ENCODE results near the gene MMRN2. TPM values are rescaled to one million over a fixed set of nuclear protein-coding genes. Genes with fewer than 3 reads are reported as not detected.

MMRN2 gene
- total and polyA plus RNA-seq, 4 donors: 1.7 to 12.1 (median 8.6) TPM

DNA sequence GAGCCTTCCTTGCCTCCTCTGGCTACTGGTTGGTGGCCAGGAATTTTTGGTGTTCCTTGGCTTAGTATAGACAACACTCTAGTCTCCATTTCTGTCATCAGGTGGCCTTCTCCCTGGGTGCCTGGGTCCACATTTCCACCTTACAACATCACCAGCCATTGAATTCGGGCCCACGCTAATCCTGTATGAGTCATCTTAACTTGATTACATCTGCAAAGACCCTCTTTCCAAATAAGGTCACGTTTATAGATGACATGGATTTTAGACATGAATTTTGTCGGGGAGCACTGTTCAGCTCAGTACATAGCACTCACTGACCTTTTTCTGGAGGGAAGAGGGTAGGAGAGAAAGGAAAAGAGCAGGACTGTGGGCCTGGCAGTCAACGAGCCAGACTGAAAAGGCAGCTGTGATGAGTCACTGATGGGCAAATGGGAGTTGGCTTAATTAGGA lies 39.4 kb downstream of the MMRN2 start:
- TF ChIP-seq, protein P1, sequence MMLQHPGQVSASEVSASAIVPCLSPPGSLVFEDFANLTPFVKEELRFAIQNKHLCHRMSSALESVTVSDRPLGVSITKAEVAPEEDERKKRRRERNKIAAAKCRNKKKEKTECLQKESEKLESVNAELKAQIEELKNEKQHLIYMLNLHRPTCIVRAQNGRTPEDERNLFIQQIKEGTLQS (IDR thresholded peaks at IDR 0.05): no peak
- TF ChIP-seq JUND (IDR thresholded peaks at IDR 0.05): no peak
- TF ChIP-seq HNF4A (conservative IDR thresholded peaks at IDR 0.05): no peak
- TF ChIP-seq FOXA1 (IDR thresholded peaks at IDR 0.05): no peak
- TF ChIP-seq, protein P2, sequence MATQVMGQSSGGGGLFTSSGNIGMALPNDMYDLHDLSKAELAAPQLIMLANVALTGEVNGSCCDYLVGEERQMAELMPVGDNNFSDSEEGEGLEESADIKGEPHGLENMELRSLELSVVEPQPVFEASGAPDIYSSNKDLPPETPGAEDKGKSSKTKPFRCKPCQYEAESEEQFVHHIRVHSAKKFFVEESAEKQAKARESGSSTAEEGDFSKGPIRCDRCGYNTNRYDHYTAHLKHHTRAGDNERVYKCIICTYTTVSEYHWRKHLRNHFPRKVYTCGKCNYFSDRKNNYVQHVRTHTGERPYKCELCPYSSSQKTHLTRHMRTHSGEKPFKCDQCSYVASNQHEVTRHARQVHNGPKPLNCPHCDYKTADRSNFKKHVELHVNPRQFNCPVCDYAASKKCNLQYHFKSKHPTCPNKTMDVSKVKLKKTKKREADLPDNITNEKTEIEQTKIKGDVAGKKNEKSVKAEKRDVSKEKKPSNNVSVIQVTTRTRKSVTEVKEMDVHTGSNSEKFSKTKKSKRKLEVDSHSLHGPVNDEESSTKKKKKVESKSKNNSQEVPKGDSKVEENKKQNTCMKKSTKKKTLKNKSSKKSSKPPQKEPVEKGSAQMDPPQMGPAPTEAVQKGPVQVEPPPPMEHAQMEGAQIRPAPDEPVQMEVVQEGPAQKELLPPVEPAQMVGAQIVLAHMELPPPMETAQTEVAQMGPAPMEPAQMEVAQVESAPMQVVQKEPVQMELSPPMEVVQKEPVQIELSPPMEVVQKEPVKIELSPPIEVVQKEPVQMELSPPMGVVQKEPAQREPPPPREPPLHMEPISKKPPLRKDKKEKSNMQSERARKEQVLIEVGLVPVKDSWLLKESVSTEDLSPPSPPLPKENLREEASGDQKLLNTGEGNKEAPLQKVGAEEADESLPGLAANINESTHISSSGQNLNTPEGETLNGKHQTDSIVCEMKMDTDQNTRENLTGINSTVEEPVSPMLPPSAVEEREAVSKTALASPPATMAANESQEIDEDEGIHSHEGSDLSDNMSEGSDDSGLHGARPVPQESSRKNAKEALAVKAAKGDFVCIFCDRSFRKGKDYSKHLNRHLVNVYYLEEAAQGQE (IDR thresholded peaks at IDR 0.05): no peak
- TF ChIP-seq SP1 (IDR thresholded peaks at IDR 0.05): no peak
- no peak for TF ChIP-seq RXRA (IDR thresholded peaks at IDR 0.05)
- TF ChIP-seq EGR1 (IDR thresholded peaks at IDR 0.05; ENCODE audit: low read depth in 2 of 2): no peak
- no peak for TF ChIP-seq TAF1 (conservative IDR thresholded peaks at IDR 0.05)
- no peak for TF ChIP-seq GABPA (IDR thresholded peaks at IDR 0.05 in 1 of 2, conservative IDR thresholded peaks at IDR 0.05 in 1 of 2)
- TF ChIP-seq, protein P3, sequence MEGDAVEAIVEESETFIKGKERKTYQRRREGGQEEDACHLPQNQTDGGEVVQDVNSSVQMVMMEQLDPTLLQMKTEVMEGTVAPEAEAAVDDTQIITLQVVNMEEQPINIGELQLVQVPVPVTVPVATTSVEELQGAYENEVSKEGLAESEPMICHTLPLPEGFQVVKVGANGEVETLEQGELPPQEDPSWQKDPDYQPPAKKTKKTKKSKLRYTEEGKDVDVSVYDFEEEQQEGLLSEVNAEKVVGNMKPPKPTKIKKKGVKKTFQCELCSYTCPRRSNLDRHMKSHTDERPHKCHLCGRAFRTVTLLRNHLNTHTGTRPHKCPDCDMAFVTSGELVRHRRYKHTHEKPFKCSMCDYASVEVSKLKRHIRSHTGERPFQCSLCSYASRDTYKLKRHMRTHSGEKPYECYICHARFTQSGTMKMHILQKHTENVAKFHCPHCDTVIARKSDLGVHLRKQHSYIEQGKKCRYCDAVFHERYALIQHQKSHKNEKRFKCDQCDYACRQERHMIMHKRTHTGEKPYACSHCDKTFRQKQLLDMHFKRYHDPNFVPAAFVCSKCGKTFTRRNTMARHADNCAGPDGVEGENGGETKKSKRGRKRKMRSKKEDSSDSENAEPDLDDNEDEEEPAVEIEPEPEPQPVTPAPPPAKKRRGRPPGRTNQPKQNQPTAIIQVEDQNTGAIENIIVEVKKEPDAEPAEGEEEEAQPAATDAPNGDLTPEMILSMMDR (IDR thresholded peaks at IDR 0.05; ENCODE audit: low read depth, low read length, missing input control): no peak
- no peak for TF ChIP-seq RAD21 (IDR thresholded peaks at IDR 0.05)
- TF ChIP-seq YY1 (IDR thresholded peaks at IDR 0.05): no peak
- TF ChIP-seq, protein P4, sequence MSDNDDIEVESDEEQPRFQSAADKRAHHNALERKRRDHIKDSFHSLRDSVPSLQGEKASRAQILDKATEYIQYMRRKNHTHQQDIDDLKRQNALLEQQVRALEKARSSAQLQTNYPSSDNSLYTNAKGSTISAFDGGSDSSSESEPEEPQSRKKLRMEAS (IDR thresholded peaks at IDR 0.05): no peak
- no peak for TF ChIP-seq HNF4G (IDR thresholded peaks at IDR 0.05)
- TF ChIP-seq, protein P5, sequence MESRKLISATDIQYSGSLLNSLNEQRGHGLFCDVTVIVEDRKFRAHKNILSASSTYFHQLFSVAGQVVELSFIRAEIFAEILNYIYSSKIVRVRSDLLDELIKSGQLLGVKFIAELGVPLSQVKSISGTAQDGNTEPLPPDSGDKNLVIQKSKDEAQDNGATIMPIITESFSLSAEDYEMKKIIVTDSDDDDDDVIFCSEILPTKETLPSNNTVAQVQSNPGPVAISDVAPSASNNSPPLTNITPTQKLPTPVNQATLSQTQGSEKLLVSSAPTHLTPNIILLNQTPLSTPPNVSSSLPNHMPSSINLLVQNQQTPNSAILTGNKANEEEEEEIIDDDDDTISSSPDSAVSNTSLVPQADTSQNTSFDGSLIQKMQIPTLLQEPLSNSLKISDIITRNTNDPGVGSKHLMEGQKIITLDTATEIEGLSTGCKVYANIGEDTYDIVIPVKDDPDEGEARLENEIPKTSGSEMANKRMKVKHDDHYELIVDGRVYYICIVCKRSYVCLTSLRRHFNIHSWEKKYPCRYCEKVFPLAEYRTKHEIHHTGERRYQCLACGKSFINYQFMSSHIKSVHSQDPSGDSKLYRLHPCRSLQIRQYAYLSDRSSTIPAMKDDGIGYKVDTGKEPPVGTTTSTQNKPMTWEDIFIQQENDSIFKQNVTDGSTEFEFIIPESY (IDR thresholded peaks at IDR 0.05): no peak
- no peak for TF ChIP-seq FOXA2 (IDR thresholded peaks at IDR 0.05)
- no peak for TF ChIP-seq NR2F2 (IDR thresholded peaks at IDR 0.05)
- H3K27ac ChIP-seq (ENCODE audit: low read depth in 1 of 2, low read length in 2 of 2): no peak overlapping the region
- no peaks in the 10 kb centered on the region for H3K4me1 ChIP-seq (ENCODE audit: control insufficient read depth in 4 of 4, insufficient read depth in 4 of 4, low read length in 3 of 4)
- no peak overlapping the region for H3K9ac ChIP-seq (ENCODE audit: low read depth in 1 of 2, low read length in 2 of 2)
- 89% methylated on average over 5 of the region's 5 CpGs for WGBS
- H3K4me3 ChIP-seq (ENCODE audit: low read depth in 1 of 3, low read length in 3 of 3): no peak overlapping the region
- no peak for DNase-seq (ENCODE audit: low spot score)
- peaks cover 5 to 30% (median 14%) of the 10 kb centered on the region in 4 donors for H3K36me3 ChIP-seq (ENCODE audit: control insufficient read depth in 4 of 4, insufficient read depth in 3 of 4, low read depth in 1 of 4, low read length in 3 of 4)
- no peaks in the 10 kb centered on the region for H3K27me3 ChIP-seq (ENCODE audit: control insufficient read depth in 4 of 4, insufficient read depth in 4 of 4, low read length in 3 of 4)
- H3K9me3 ChIP-seq (ENCODE audit: control insufficient read depth in 4 of 4, low read length in 3 of 4): no peaks in the 10 kb centered on the region

Data from liver (tissue), 9 donors.